Measurements from ENCODE around the gene LHPP.
A peak's percentile ranks its signal among the peaks of the same experiment; 100 is the strongest.

Gene LHPP

DNA sequence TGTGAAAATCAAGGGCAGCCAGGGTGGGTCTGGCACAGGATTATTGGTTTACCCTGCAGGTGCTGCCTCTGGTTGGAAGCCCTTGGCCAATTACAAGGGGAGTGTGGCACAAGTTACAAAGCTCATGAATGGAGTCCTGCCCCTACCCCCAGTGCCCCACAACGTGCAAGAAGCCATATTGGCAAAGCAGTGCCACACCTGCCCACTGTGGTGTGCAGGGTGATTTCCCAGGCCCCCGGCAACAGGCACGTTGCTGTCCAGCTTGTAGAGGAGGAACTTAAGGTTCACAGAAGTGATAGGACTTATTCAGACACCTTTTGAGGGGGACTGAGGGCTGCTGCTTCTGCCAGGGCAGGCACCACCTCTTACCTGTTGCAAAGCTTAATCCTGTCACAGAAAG, 11.4 kb downstream of the LHPP start:
- no peak for DNase-seq

DNA sequence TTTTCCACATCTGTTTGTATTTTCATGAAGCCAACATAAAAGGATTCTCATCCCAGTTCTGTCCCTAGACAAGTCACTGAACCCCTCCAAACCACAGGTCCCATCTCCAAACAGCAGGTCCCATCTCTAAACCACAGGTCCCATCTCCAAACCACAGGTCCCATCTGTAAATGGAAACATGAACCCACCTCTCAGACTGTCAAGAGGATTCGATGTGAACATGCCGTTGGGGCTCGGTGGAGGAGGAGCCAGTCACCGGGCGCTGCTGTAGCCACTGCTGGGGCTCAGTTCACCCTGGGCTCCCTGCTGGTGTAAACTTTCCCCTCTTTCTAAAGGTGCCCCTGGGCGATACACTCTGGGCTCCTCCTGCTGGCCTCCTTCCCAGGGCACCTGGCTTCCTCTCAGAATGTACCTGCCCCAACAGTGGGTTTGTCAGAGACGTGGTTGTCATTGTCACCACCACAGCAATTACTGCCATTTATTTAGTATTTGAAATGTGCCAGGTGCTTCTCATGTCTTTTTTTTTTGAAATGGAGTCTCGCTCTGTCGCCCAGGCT, 13.0 kb downstream of the LHPP start:
- no peak for DNase-seq

DNA sequence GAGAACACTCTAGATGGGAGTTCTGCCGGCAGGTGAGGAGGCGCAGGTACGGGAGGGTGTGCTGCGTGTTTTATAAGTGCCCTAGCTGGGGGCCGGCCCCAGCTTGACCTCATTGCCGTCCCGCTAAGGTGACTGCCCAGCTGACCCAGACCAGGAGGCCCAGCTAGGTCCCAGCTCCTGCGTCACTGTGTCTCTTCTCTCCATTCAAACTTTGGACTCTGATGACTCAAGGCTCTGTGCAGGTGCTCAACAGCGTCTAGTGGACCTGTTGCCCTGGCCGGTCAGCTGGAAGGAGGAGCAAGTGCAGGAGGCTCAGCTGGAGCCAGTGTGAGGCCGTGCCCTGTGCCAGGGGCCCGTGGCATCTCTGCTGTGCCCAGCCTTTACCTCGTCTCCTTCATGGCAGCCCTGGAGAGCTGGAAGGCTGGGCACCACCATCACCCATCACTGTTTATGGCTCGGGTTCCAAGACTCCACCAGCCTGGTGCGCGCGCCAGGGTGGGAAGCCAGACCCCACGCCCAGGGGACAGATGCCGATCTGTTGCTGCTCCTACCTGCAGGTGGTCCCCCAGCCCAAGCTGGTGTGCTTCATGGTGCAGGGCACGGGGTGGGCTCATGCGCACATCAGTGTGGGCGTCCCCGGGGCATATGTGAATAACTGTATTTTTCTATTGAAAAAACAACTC, 14.6 kb downstream of the LHPP start:
- DNase-seq = no peak

DNA sequence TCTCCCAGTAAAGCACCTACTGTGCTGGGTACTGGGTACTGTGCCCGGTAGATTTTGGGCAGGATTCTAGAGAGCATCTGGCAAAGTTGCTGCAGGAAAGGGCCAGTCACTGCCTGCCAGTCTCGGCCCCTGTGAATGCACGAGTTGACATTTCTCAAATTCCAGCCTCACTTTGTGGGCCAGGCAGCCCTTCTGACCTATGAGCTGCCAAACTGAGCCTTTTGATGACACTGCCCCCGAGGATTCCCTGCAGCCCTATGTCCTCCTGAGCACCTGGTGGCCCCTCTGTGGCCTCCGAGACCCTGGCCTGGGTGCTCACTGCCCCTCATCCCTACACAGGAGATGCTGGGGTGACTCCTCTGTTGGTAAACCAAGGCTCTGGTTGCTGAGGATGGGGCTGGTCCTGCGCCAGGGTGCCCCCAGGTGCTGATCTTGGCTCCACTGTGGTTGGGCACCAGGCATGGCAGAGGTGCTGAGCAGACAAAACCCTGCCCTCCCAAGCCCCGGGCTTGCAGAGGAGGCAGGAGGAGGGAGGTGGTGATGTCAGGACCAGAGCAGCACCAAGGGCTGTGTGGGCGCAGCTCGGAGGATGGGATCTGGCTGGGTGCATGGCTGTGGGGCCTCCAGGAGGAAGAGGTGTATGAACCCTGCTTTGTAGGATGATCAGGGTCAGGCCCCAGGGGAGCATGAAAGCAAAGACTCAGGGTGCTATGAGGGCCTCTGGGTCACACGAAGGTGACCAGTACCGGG, 16.2 kb downstream of the LHPP start:
- DNase-seq = no peak

DNA sequence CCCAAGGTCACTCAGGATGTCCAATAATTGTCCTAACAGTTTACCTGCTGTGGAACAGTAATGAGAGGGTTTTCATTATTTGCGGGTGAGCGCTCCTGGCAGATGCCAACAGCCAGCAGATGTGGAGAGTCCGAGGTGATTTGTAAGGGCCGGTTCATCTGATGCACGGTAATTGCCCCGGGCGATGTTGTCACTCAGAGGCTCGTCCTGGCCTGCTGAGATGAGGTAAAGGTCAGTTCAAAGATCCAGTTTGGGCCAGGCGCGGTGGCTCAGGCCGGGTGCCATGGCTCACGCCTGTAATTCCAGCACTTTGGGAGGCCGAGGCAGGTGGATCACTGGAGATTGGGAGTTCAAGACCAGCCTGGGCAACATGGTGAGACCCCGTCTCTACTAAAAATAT, 16.9 kb downstream of the LHPP start:
- no peak for DNase-seq

DNA sequence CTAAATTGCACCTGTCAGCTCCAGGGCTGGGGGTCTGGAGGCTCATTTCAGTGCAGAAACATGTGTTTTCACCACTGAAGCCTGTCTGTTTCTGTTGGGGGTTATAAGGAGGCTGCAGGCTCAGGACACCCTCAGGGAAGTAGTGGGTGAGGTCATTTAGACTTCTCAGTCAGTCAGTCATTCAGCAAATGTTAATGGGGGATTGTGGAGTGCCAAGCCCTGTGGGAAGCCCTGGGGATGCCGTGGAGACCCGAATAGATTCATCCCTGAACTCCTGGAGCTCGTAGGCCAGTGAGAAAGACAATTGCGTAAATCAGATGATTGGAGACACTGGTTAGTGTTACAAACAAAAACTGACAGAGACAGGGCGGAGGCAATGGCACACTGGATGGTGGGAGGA, 19.2 kb downstream of the LHPP start:
- DNase-seq = no peak

DNA sequence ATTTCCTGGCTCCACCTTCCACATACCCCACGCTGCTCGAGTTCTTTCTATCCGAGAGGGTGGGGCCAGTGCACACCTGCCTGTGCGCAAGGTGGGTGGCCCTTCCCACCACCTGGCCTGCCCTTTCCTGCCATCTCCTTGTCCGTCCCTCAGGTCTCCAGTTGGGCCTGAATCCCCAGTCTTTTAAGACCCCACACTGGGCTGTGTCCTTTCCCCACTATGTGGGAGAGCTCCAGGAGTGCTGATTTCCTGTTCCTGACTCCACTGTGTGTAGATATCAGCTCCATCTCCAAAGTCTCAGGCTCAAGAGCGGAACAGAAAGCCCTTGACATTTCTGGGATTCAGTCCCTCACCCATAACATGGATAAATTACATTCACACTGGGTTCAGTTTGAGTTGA, 20.1 kb downstream of the LHPP start:
- DNase-seq = no peak

DNA sequence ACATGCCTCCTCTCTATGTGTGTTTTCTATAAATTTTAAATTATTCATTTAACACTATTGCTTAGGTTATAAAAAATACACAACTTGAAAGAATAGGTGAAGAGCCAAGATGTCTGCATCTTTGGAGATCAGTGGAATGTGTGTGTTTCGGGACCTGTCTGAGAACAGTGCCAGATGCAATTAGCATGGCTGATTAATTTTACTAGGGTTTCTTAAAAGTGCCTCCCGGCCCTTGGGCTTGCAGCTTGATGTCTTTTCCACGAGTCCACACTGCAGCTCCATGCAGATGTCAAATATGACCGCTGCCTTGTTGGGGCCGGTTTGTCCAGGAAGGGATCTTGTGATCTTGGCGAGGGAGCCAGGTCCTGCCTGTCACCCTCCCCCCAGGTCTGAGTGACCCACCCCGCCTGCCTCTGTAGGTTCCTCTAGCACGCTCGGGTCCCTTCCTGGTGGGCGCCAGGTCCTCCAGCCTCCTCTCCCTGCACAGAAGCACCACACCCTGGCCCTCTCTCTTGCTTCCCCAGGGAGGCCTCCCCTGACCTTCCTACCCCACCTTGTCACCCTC, 20.7 kb downstream of the LHPP start:
- peak; percentile 9 for DNase-seq

DNA sequence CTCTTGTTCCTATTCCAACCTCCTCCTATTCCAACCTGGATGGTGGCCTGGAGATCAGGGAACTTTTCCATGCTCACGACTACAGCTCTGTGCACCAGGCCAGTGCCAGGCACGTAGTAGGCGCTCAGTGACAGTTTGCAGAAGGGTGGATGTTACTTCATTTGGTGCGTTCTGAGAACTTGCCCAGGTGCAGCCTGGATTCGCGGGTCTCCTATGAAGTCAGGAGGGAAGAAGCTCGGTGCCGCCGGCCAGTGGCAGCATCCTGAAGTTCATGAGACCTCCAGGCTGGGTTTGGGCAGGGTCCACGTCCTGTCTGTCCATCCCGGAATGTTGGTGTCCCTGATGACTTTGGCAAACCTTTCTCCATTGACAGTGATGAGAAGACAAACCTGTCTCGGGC, 21.3 kb downstream of the LHPP start:
- no peak for DNase-seq

DNA sequence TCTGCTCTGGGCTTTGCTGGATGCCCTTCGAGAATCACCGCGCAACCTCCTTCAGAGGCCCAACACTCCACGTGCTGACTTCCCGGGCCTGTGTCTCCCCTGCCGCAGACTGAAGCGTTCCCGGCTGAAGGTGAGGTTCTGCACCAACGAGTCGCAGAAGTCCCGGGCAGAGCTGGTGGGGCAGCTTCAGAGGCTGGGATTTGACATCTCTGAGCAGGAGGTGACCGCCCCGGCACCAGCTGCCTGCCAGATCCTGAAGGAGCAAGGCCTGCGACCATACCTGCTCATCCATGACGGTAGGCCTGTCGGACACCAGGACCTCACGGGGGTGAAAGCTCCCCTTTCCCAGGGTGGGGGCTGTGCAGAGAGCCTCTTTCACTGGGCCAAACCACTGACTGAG, 22.4 kb downstream of the LHPP start:
- DNase-seq = no peak

DNA sequence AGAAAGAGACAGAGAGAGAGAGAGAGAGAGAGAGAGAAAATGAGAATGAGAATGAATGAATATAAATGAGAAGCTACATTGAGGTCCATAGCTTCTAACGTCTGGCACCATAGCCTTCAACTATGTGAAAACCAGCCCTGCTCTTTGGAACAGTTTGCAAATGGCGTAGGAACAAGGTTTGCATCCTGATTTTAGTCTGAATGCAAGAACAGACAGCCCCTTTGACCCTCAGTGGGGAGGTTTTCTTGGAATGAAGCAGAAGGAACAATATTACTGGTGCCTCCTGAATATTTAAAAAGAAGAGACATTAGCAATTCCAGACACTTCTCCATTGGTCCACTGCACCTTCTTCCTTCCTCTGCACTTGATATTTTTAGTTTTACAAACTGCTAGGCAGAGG, 23.0 kb downstream of the LHPP start:
- no peak for DNase-seq

DNA sequence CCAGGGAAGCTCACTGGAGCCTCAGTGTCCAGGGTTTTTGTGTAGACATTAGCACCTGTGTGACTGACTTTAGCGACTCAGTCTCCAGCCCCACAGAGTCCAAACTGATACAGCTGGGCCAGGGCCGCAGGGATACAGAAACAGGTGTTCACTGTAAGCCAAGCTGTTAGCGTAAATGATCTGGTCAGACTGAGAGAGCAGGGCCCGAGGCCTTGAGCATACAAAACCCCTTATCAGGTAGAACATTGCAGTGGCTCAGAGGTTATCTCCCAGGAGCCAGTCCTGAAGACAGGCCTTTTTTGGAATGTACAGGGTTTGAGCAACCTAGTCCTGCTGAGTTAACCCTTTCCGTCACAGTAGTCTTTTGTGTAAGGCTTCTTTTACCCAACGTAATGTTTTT, 25.0 kb downstream of the LHPP start:
- DNase-seq = no peak

DNA sequence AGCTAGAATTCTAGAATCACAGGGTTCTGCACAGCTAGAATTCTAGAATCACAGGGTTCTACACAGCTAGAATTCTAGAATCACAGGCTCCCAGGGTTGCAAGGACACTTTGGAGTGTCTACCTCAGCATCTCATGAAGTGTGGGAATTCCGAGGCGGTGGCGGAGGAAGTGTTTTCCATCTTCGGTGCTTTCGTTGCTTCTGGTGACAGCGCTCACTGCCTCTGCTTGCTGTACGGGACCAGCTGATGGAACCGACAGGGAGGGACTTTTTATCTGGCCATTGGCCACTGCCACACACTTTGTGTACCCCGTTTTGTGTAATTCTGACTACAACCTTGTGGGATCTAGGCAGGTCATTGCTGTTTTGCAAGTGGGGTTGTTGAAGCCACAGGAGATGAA, 29.5 kb downstream of the LHPP start:
- no peak for DNase-seq

DNA sequence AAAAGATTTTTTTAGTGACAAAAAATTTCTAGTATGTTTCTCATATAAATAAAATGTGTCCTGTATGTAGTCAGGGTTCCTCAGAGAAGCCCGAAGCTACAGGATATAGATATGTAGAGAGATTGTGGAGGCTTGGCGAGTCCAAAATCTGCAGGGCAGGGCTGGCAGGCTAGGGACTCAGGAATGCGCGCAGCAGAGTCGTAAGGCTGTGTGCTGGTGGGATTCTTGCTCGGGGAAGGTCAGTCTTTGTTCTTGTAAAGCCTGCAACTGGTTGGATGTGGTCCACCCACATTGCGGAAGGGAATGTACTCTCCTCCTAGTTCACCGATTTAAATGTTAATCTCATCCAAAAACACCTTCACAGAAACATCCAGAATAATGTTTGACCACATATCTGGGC, 30.6 kb downstream of the LHPP start:
- DNase-seq = no peak

DNA sequence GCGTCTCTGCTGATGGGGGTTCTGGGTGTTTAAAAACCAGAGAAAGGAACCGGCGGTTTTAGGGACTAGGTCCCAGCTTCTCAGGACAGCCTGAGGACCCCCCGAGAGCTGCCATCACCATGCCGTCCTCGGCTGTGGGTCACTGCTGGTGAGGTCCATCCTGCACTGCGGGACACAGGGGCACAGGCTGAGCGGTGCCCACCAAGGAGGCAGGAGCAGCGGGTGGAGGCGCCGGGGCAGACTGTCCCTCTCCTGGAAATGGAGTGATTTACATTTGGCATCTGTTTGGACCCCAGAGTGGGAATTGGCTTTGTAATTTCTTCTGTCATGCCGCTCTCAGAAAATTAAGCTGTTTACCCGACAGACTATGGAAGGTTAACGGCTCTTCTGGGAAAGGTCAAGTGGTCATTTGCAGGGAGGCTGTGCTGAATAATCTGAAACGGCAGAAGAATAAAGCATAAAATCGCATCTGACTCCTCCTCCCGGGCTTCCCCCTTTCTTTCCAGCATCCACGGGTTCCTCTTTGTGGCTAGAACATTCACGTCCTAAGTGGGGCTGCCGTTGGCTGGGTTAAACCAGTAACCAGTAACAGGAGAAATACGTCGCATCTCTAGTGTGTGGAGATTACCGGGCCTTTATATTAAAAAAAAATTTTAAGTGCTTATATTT, 31.7 kb downstream of the LHPP start:
- no peak for DNase-seq

DNA sequence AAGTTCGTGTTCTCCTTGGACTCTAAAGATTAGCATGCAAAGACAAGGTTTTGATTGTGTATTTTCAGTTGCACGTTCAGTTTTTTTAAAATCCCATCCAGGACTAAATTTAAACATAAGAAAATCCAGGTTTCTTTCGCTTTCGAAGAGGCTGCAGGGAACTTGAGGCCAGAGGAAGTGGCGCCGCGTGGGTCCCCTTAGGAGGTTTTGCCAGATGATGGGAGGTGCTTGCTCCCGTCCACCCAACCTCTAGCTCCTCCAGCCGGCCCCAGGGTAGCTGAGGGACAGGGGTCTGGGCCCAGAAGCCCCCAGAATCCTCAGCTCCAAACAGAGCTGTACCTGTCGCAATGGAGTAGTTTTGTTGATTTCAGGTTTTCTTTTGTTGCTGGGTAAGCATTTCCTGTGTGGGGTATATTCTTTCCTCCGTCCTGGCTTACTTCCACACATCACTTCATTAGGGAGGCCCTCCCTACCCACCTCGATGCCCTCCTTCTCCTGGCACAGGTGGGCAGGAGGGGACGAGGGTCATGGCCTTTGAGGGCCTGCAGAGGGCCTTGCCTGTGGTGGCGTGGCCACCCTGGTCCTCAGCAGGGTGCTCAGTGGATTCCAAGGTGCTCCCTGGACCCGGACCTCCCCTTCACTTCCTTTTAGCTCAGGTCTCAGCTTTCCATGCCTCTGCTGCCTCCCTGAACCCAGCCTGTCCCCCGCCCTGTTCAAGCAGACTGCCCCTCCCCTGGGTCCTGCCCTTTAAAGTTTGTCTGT, 32.6 kb downstream of the LHPP start:
- DNase-seq = no peak

DNA sequence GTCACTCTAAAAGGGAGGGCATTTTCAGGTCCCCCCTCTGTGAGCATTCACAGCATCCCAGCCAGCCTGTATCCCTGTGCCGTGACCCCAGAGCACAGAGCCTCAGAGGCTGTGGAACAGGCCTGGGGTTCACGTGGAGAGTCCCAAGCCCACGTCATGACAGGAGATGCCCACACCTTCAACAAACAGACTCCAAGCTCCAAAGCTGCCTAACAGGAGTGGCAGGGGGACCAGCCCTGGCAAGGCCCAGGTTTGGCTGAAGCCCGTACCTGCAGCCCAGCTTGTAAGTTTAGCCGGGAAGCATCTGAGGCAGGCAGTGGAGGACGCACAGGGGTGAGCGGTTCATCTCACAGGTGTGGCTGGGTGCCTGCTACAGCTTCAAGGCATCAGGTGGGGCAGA, 33.5 kb downstream of the LHPP start:
- DNase-seq = no peak

DNA sequence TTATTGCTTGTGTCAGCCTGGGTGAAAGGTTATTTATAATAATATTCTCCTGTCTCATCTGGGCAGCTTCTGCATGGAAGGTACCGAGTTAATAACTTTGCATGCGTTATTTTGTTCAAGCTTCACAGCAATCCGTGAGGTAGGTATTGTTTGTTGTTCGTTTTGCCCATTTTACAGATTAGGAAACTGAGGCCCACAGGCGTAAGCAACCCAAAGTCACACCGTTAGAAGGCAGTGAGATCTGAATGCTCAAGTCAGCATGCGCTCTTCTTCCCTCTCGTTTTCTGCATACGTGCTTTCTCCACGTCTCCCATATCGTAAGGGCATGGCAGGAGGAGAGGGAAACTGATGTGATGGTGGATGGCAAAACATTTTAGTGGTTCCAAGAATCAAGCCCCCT, 34.1 kb downstream of the LHPP start:
- DNase-seq = no peak

DNA sequence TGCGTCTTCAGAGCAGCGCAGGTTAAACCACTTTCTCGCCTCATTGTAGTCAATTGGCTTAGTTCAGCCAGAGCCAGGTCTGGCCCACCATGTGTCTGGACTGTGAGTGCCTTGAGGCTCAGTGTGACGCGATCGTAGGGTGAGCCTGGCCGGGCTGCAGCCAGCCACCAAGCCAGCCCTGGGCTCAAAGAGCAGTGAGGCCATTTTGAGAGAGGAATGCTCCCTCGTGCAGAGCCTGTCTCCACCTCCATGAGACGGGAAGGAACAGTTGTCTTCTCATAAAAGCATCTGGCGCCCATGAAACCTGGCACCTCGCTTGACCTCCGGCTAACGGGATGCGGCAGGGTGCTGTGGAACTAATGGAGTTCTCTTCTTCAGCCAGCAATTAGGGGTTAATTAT, 34.5 kb downstream of the LHPP start:
- no peak for DNase-seq

DNA sequence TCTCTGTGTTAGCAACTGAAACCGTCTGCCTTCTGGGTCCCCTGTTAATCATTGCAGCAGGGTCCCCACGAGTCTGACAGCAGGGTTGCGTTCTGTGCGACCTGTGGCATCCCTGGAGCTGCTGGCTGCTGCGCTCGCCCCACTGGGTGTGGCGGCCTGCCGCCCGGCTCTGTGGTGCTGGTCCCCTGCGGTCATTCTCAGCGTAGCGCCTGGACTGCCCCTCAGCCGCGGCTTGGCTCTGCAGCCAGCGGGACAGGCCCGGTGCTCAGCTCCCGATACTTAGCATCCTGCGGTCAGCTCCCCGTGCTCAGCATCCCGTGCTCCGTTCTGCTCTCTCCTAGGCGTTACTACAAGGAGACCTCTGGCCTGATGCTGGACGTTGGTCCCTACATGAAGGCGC, 35.0 kb downstream of the LHPP start:
- DNase-seq = no peak

DNA sequence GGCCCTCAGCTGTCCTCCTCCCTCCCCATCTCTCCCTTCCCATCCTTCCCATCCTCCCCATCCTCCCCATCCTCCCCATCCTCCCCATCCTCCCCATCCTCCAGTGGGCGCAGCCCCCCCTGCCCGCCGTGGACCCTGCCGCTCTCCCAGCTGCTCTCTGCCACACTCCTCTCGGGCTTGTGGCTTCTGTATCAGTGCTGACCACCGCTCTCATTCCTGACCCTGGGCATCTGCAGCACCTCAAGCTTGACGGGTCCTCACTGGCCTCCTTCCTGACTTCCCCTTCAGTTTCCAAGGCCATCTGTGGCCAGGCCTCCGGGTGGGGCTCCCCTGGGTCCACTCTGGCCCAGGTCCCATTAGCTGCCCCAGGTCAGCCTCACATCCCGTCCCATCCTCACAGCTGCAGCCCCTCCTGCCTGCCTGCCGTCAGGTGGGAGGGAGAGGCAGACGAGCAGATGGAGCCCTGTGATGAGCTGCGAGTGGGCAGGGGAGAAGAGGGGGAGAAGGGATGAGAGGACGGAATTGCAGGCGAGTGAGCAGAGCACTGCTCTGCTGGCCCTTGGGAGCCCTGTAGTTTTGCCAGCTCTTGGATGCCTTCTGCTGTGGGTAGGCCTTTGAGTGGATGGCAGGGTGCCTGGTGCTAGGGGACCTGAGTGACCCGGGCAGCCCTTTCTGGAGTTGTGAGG, 35.7 kb downstream of the LHPP start:
- DNase-seq = no peak

DNA sequence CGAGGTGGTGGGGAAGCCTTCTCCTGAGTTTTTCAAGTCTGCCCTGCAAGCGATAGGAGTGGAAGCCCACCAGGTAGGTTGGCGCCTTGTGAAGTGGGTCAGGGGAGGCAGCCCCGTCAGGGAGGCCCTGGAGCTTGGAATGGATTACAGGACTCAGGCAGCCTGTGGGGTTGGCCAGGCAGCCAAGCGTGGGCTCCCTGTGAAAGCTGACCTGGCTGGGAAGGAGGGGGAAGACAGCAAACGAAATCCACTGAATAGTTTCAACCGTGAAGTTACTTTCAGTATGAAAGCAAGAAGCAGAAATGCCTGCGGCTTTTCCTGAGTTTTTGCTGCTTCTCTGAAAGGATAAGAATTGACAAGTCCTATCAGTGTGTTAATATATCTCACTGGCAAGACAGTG, 36.4 kb downstream of the LHPP start:
- no peak for DNase-seq
